H1 (cell line): ENCODE measurements around the gene EMID1. TPM values are rescaled to one million over a fixed set of nuclear protein-coding genes. Genes with fewer than 3 reads are reported as not detected.

Source experiments
- CTCF ChIA-PET: fragments of 300-600 bp; sonication (Branson Sonifier 250); formaldehyde crosslinking; loops from one replicate; lab custom pipeline; 2021; ENCODE audit not compliant: partially characterized antibody; lab: Charles Lee
- POLR2A ChIA-PET: fragments of 300-600 bp; sonication (Branson Sonifier 250); formaldehyde crosslinking; loops from one replicate; lab custom pipeline; 2021; ENCODE audit warnings: inconsistent platforms; ENCODE audit not compliant: partially characterized antibody; lab: Charles Lee
- DNase-seq, 2 experiments: peaks; one replicate each; pipeline versions ENCODE4 v3.0.0 to v3.0.0-alpha.2; 2010 to 2022; ENCODE audit warnings: low spot score in 2 of 2, low read depth in 1 of 2, mixed read lengths in 1 of 2
- FAIRE-seq: peaks from 2 replicates; lab custom pipeline; 2011; peaks lifted over from hg19 to GRCh38; lab: Jason Lieb, UNC
- H2AFZ ChIP-seq: 2 replicates; pipeline ENCODE4 v1.8.1; 2012; ENCODE audit warnings: low read length, inconsistent platforms
- H2AK5ac ChIP-seq: 2 replicates; pipeline ENCODE4 v1.6.1; 2013; ENCODE audit warnings: low read depth, low read length
- H2BK120ac ChIP-seq: replicated peaks from 2 replicates; pipeline ENCODE3; 2013; ENCODE audit warnings: low read depth, low read length, inconsistent platforms
- H2BK12ac ChIP-seq: 2 replicates; pipeline ENCODE4 v1.6.1; 2013; ENCODE audit warnings: low read depth, low read length
- H2BK15ac ChIP-seq: 2 replicates; pipeline ENCODE4 v1.6.1; 2013; ENCODE audit warnings: low read length
- H2BK20ac ChIP-seq: 2 replicates; pipeline ENCODE4 v1.6.1; 2013; ENCODE audit warnings: low read length
- H2BK5ac ChIP-seq: 2 replicates; pipeline ENCODE4 v1.6.1; 2013; ENCODE audit warnings: low read depth, low read length
- H3K14ac ChIP-seq: 2 replicates; pipeline ENCODE4 v1.6.1; 2013; ENCODE audit warnings: inconsistent platforms; ENCODE audit not compliant: insufficient read length
- H3K18ac ChIP-seq: 2 replicates; pipeline ENCODE4 v1.6.1; 2013; ENCODE audit warnings: low read length; ENCODE audit errors: extremely low read depth
- H3K23ac ChIP-seq: 2 replicates; pipeline ENCODE4 v1.6.1; 2013; ENCODE audit warnings: inconsistent platforms; ENCODE audit not compliant: insufficient read length
- H3K23me2 ChIP-seq: 2 replicates; pipeline ENCODE4 v1.6.1; 2013; ENCODE audit warnings: low read depth, low read length
- H3K27ac ChIP-seq: 2 replicates; pipeline ENCODE4 v1.6.1; 2011; ENCODE audit warnings: low read depth, low read length, inconsistent platforms
- H3K27me3 ChIP-seq, 4 experiments: replicated peaks in 1 of 4; 1 replicate in 1 of 4; 2 replicates in 3 of 4; pipeline versions ENCODE4 v1.6.1 to v1.8.1; 2011 to 2013; ENCODE audit warnings: low read length in 3 of 4, mild to moderate bottlenecking in 3 of 4, inconsistent platforms in 2 of 4, mixed read lengths in 2 of 4, moderate library complexity in 1 of 4; ENCODE audit not compliant: control insufficient read depth in 3 of 4, insufficient read depth in 3 of 4; ENCODE audit errors: extremely low read depth in 1 of 4
- H3K36me3 ChIP-seq, 4 experiments: 2 replicates each; pipeline versions ENCODE4 v1.6.1 to v1.8.1; 2011 to 2013; ENCODE audit warnings: mild to moderate bottlenecking in 4 of 4, low read length in 3 of 4, moderate library complexity in 2 of 4, control low read depth in 1 of 4, inconsistent platforms in 1 of 4; ENCODE audit not compliant: insufficient read depth in 4 of 4, control insufficient read depth in 2 of 4
- H3K4ac ChIP-seq: replicated peaks from 2 replicates; pipeline ENCODE3; 2013; ENCODE audit warnings: low read length, low read depth, mixed read lengths, inconsistent platforms; ENCODE audit not compliant: insufficient read length
- H3K4me1 ChIP-seq, 4 experiments: replicated peaks in 1 of 4; 1 replicate in 1 of 4; 2 replicates in 3 of 4; pipeline versions ENCODE4 v1.6.1 to v1.8.1; 2011 to 2013; ENCODE audit warnings: low read length in 3 of 4, inconsistent platforms in 2 of 4, mixed read lengths in 1 of 4; ENCODE audit not compliant: insufficient read depth in 4 of 4, control insufficient read depth in 3 of 4
- H3K4me2 ChIP-seq, 2 experiments: 2 replicates each; pipeline versions ENCODE4 v1.6.1 to v1.8.1; 2011 to 2013; ENCODE audit warnings: low read depth in 2 of 2, low read length in 2 of 2, control low read depth in 1 of 2, inconsistent platforms in 1 of 2, mild to moderate bottlenecking in 1 of 2; ENCODE audit not compliant: insufficient read depth in 1 of 2
- H3K4me3 ChIP-seq, 4 experiments: fragments of 200-600, 300-600 bp in 1 of 4; sonication (generic), shearing (Covaris generic), sonication (Bioruptor Twin) in 1 of 4; 2 replicates each; pipeline versions ENCODE4 v1.5.1 to v1.8.1; 2011 to 2016; ENCODE audit warnings: low read length in 4 of 4, low read depth in 3 of 4, control low read depth in 2 of 4, inconsistent platforms in 2 of 4, mild to moderate bottlenecking in 2 of 4, mixed read lengths in 1 of 4, moderate library complexity in 1 of 4; ENCODE audit not compliant: insufficient read depth in 2 of 4; ENCODE audit errors: extremely low read depth in 1 of 4
- H3K56ac ChIP-seq: replicated peaks from 2 replicates; pipeline ENCODE3; 2013; ENCODE audit warnings: low read depth, mild to moderate bottlenecking, mixed read lengths, low read length, inconsistent platforms; ENCODE audit not compliant: insufficient read length
- H3K79me1 ChIP-seq: 2 replicates; pipeline ENCODE4 v1.6.1; 2013; ENCODE audit warnings: low read depth, low read length, control low read depth
- H3K79me2 ChIP-seq, 2 experiments: 2 replicates each; pipeline versions ENCODE4 v1.6.1 to v1.8.1; 2012 to 2013; ENCODE audit warnings: low read length in 2 of 2, mild to moderate bottlenecking in 2 of 2, inconsistent platforms in 1 of 2; ENCODE audit not compliant: insufficient read depth in 2 of 2, control insufficient read depth in 1 of 2
- H3K9ac ChIP-seq, 4 experiments: replicated peaks in 1 of 4; 1 replicate in 1 of 4; 2 replicates in 3 of 4; pipeline versions ENCODE4 v1.6.1 to v1.8.1; 2011 to 2013; ENCODE audit warnings: low read depth in 3 of 4, low read length in 3 of 4, control low read depth in 2 of 4, mild to moderate bottlenecking in 2 of 4, moderate library complexity in 2 of 4, inconsistent platforms in 1 of 4; ENCODE audit errors: extremely low read depth in 1 of 4
- H3K9me3 ChIP-seq, 2 experiments: 2 replicates each; pipeline versions ENCODE4 v1.6.1 to v1.8.1; 2012 to 2013; ENCODE audit warnings: mild to moderate bottlenecking in 2 of 2, moderate library complexity in 2 of 2, control low read depth in 1 of 2, inconsistent platforms in 1 of 2, low read depth in 1 of 2, low read length in 1 of 2, mixed read lengths in 1 of 2; ENCODE audit not compliant: insufficient read depth in 2 of 2
- H4K20me1 ChIP-seq, 2 experiments: replicated peaks in 1 of 2; 2 replicates each; pipeline versions ENCODE3 to v1.8.1; 2011 to 2013; ENCODE audit warnings: inconsistent platforms in 2 of 2, low read length in 2 of 2, mild to moderate bottlenecking in 1 of 2; ENCODE audit not compliant: insufficient read depth in 2 of 2, control insufficient read depth in 1 of 2
- H4K5ac ChIP-seq: 2 replicates; pipeline ENCODE4 v1.6.1; 2013; ENCODE audit warnings: low read length, low read depth, mixed read lengths, inconsistent platforms; ENCODE audit not compliant: insufficient read length
- H4K8ac ChIP-seq: 2 replicates; pipeline ENCODE4 v1.8.0; 2013; ENCODE audit warnings: mild to moderate bottlenecking, moderate library complexity, low read length, inconsistent platforms; ENCODE audit not compliant: insufficient read depth; ENCODE audit errors: extremely low read depth
- H4K91ac ChIP-seq: replicated peaks from 2 replicates; pipeline ENCODE3; 2013; ENCODE audit warnings: low read length, mixed read lengths, inconsistent platforms; ENCODE audit not compliant: insufficient read length
- BACH1 ChIP-seq: IDR thresholded peaks from 2 replicates; pipeline ENCODE4 v1.6.1; 2012; ENCODE audit warnings: low read length, improper control_type of control experiment
- CBX5 ChIP-seq: fragments of 300-800, 300-1000 bp; sonication (generic); IDR thresholded peaks from 2 replicates; pipeline ENCODE4 v1.7.1; 2016; ENCODE audit warnings: antibody characterized with exemption, low read length, low read depth
- CHD1 ChIP-seq: IDR thresholded peaks from 2 replicates; pipeline ENCODE4 v1.6.1; 2012; ENCODE audit warnings: low read depth, low read length, improper control_type of control experiment
- GABPA ChIP-seq: IDR thresholded peaks from 2 replicates; pipeline ENCODE4 v1.6.1; 2011; ENCODE audit warnings: mild to moderate bottlenecking, low read length, moderate library complexity, borderline replicate concordance; ENCODE audit not compliant: insufficient read depth
- KDM5A ChIP-seq: fragments of 200-600 bp; IDR thresholded peaks from 2 replicates; pipeline ENCODE4 v1.7.1; 2012; ENCODE audit warnings: mild to moderate bottlenecking, low read length, inconsistent platforms, mixed read lengths
- NRF1 ChIP-seq: IDR thresholded peaks from 2 replicates; pipeline ENCODE4 v1.6.1; 2011; ENCODE audit warnings: mild to moderate bottlenecking, low read depth, low read length, improper control_type of control experiment
- RAD21 ChIP-seq, 2 experiments: IDR thresholded peaks in 1 of 2; conservative IDR thresholded peaks in 1 of 2; 2 replicates each; pipeline ENCODE4 v1.6.1; 2011; ENCODE audit warnings: low read depth in 2 of 2, low read length in 2 of 2, improper control_type of control experiment in 1 of 2, inconsistent platforms in 1 of 2, mild to moderate bottlenecking in 1 of 2, moderate library complexity in 1 of 2
- WGBS, 2 experiments: shearing (Covaris generic) in 1 of 2; methylation state at CpG; one replicate each; pipeline versions ENCODE4 v1.1.6 to v1.1.7; 2013 to 2015; ENCODE audit warnings: low lambda C conversion rate in 2 of 2, mixed read lengths in 2 of 2, inconsistent platforms in 1 of 2, low coverage in 1 of 2, missing lambda C conversion rate in 1 of 2; ENCODE audit not compliant: insufficient replicate concordance in 2 of 2, insufficient coverage in 1 of 2, insufficient read length in 1 of 2; ENCODE audit errors: extremely low coverage in 1 of 2, missing lambda C conversion rate in 1 of 2; 5-methylcytosine and 5-hydroxymethylcytosine counted together
- polyA plus RNA-seq, 7 experiments: library from polyadenylated mRNA; depleted of rRNA in 3 of 7; stranded (reverse) in 5 of 7; unstranded in 2 of 7; fragments of >200 nt in 5 of 7; fragments of 200-250 nt in 2 of 7; gene quantifications; 1 replicate in 5 of 7; 2 replicates in 1 of 7; 4 replicates in 1 of 7; pipeline versions ENCODE4 v1.2.1 to v1.2.3, GENCODE V29; 2011 to 2013; ENCODE audit warnings: missing spikeins in 2 of 7, mixed read lengths in 2 of 7
- total RNA-seq: library from RNA; stranded (reverse); fragmentation: NEBNext Ultra II Directional; extraction: Animal tissue kit (Norgen Biotek cat#: 25700); gene quantifications from 2 replicates; pipeline ENCODE4 v1.2.1, GENCODE V29; 2021

EMID1 gene
- total and polyA plus RNA-seq, 2 of the 8 experiments (the other 6 are each of a cell fraction or from before 2014, with no cell fraction given) = 3.9 to 7.4 TPM

DNA sequence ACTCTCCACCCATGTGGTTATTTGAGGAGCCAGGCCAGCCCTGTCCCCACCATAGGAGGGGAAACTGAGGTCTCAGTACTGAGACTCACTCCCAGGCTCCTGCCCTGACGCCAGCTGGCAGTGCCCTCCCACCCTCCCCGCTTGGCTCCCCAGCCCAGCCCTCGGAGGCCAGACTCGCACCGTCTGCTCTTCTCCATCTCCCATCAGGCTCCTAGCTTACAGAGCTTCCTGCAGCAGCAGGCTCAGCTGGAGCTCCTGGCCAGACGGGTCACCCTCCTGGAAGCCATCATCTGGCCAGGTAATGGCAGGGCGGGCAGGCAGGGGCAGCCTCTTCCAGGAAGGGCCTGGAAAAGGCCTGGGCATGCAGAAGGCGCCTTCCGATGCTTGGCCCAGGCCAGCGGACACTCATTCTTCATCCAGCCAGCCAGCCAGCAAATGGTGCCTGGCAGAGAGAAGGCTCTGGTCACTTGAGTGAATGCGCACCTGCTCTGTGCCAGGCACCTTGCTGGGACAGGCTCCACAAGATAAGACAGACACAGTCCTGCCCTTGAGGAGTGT is 49.4 kb downstream of the EMID1 start:
- DNase-seq (no peak), FAIRE-seq (no peak)
- H2BK12ac ChIP-seq = no peak overlapping the region
- no peak overlapping the region for H4K5ac ChIP-seq
- H3K23me2 ChIP-seq = no peaks in the 10 kb centered on the region
- H3K27me3 ChIP-seq = no peaks in the 10 kb centered on the region
- no peak overlapping the region for H2AK5ac ChIP-seq
- ChIA-PET CTCF (interaction anchor here (1.1 to 4.6 kb wide), 3 partner anchors 10 to 101 kb away, joined by 4 to 34 read pairs (median 4); no protein-coding TSS in a partner anchor), POLR2A (interaction anchor here (0.8 to 8.6 kb wide), 4 partner anchors 8 to 56 kb away, joined by 3 to 139 read pairs (median 4); partner anchors contain the start of genes EWSR1 and RHBDD3)
- H3K18ac ChIP-seq = no peak overlapping the region
- H3K79me2 ChIP-seq = no peaks in the 10 kb centered on the region
- no peak overlapping the region for H3K4me2 ChIP-seq
- H3K23ac ChIP-seq = no peak overlapping the region
- no peaks in the 10 kb centered on the region; the same call in 1 of the 2 replicates for H3K79me1 ChIP-seq
- 91% methylated on average over 7 of the region's 11 CpGs; no CpG with 5 or more reads in 1 of the 2 experiments for WGBS, 2 experiments
- no peak overlapping the region for H2AFZ ChIP-seq
- H3K56ac ChIP-seq = no peak overlapping the region
- H4K8ac ChIP-seq = no peak overlapping the region
- H2BK20ac ChIP-seq = no peak overlapping the region
- no peak overlapping the region for H2BK15ac ChIP-seq
- H4K20me1 ChIP-seq = peaks cover 3 to 12% of the 10 kb centered on the region in 2 experiments
- no peak overlapping the region for H3K4me3 ChIP-seq
- H3K14ac ChIP-seq = no peak overlapping the region
- H2BK120ac ChIP-seq = no peak overlapping the region
- peaks cover 0 to 6% (median 0%) of the 10 kb centered on the region in 4 experiments; a peak in 2 of 8 replicates for H3K36me3 ChIP-seq
- H3K9ac ChIP-seq = no peak overlapping the region
- no peak overlapping the region for H3K27ac ChIP-seq
- H2BK5ac ChIP-seq = no peak overlapping the region
- no peak for TF ChIP-seq NRF1
- no peak for TF ChIP-seq BACH1
- no peak for TF ChIP-seq CHD1
- no peak for TF ChIP-seq RAD21 (IDR thresholded peaks at IDR 0.05 in 1 of 2, conservative IDR thresholded peaks at IDR 0.05 in 1 of 2; ENCODE audit: low read depth in 2 of 2, low read length in 2 of 2)
- TF ChIP-seq KDM5A = no peak
- no peak for TF ChIP-seq GABPA
- TF ChIP-seq CBX5 = no peak
- no peak overlapping the region for H3K4ac ChIP-seq
- H3K4me1 ChIP-seq = peaks cover 0 to 6% (median 0%) of the 10 kb centered on the region in 4 experiments; a peak in 2 of 7 replicates
- no peaks in the 10 kb centered on the region for H3K9me3 ChIP-seq
- no peak overlapping the region for H4K91ac ChIP-seq
